ENCODE measurements around the gene CDC42BPG.

Gene CDC42BPG

GRCh38 chr11:64874308-64875240, 30.1 kb upstream of the CDC42BPG start:
- TF ChIP-seq Cebpa-rat (IDR thresholded peaks at IDR 0.05) = no peak
- H3K4me1 ChIP-seq = peaks cover 82% of the 10 kb centered on the region
- H3K4me3 ChIP-seq = peak overlapping the region; percentile 95
- peaks cover 45% of the 10 kb centered on the region for H3K36me3 ChIP-seq
- no peaks in the 10 kb centered on the region for H3K27me3 ChIP-seq
- peak overlapping the region; percentile 99 for H3K4me2 ChIP-seq
- peak overlapping the region; percentile 90 for H3K9ac ChIP-seq
- H3K9me3 ChIP-seq = no peaks in the 10 kb centered on the region
- H4K20me1 ChIP-seq = peaks cover 85% of the 10 kb centered on the region
- peak overlapping the region; percentile 62 for H3K27ac ChIP-seq

- H4K20me1 ChIP-seq = peaks cover 98% of the 10 kb centered on the region
- TF ChIP-seq Cebpa-rat (IDR thresholded peaks at IDR 0.05) = no peak
- 0 out of 2 replicates have a peak overlapping the region, but pooled peaks have one; percentile 21 for H3K9ac ChIP-seq
- H3K27ac ChIP-seq = peak overlapping the region; percentile 92
- no peaks in the 10 kb centered on the region for H3K9me3 ChIP-seq
- peaks cover 93% of the 10 kb centered on the region for H3K4me1 ChIP-seq
- H3K36me3 ChIP-seq = peaks cover 61% of the 10 kb centered on the region
- no peak overlapping the region for H3K4me3 ChIP-seq
- H3K27me3 ChIP-seq = no peaks in the 10 kb centered on the region
- peak overlapping the region; percentile 97 for H3K4me2 ChIP-seq
These were observed 28.5 kb upstream of the CDC42BPG start for GRCh38 chr11:64872790-64873488.

GRCh38 chr11:64871492-64871891, 27.0 kb upstream of the CDC42BPG start:
- peaks cover 100% of the 10 kb centered on the region for H3K4me1 ChIP-seq
- H4K20me1 ChIP-seq = peaks cover 88% of the 10 kb centered on the region
- H3K4me3 ChIP-seq = peak overlapping the region; percentile 59
- peak overlapping the region; percentile 81 for H3K9ac ChIP-seq
- H3K9me3 ChIP-seq = no peaks in the 10 kb centered on the region
- H3K4me2 ChIP-seq = peak overlapping the region; percentile 97
- H3K27me3 ChIP-seq = no peaks in the 10 kb centered on the region
- peaks cover 69% of the 10 kb centered on the region for H3K36me3 ChIP-seq
- peak overlapping the region; percentile 92 for H3K27ac ChIP-seq
- TF ChIP-seq Cebpa-rat (IDR thresholded peaks at IDR 0.05) = no peak

- H3K36me3 ChIP-seq = peaks cover 70% of the 10 kb centered on the region
- TF ChIP-seq Cebpa-rat (IDR thresholded peaks at IDR 0.05) = no peak
- peak overlapping the region; percentile 59 for H3K4me3 ChIP-seq
- no peaks in the 10 kb centered on the region for H3K9me3 ChIP-seq
- H3K4me2 ChIP-seq = peak overlapping the region; percentile 97
- H3K27me3 ChIP-seq = no peaks in the 10 kb centered on the region
- peaks cover 83% of the 10 kb centered on the region for H4K20me1 ChIP-seq
- peaks cover 100% of the 10 kb centered on the region for H3K4me1 ChIP-seq
- peak overlapping the region; percentile 81 for H3K9ac ChIP-seq
- H3K27ac ChIP-seq = peak overlapping the region; percentile 92
These were observed 26.5 kb upstream of the CDC42BPG start for GRCh38 chr11:64870893-64871466.

GRCh38 chr11:64870176-64870892, 25.9 kb upstream of the CDC42BPG start:
- H3K9ac ChIP-seq = peak overlapping the region; percentile 81
- H4K20me1 ChIP-seq = peaks cover 76% of the 10 kb centered on the region
- H3K36me3 ChIP-seq = peaks cover 67% of the 10 kb centered on the region
- H3K9me3 ChIP-seq = no peaks in the 10 kb centered on the region
- peaks cover 100% of the 10 kb centered on the region for H3K4me1 ChIP-seq
- peak overlapping the region; percentile 97 for H3K4me2 ChIP-seq
- H3K27ac ChIP-seq = peak overlapping the region; percentile 92
- H3K27me3 ChIP-seq = no peaks in the 10 kb centered on the region
- no peak for TF ChIP-seq Cebpa-rat (IDR thresholded peaks at IDR 0.05)
- peak overlapping the region; percentile 59 for H3K4me3 ChIP-seq

- Histone ChIP-seq H3K27ac (peak overlapping the region; percentile 92), H3K9me3 (no peaks in the 10 kb centered on the region), H3K36me3 (peaks cover 60% of the 10 kb centered on the region), H3K4me1 (peaks cover 100% of the 10 kb centered on the region), H4K20me1 (peaks cover 70% of the 10 kb centered on the region), H3K9ac (peak overlapping the region; percentile 81), H3K4me2 (peak overlapping the region; percentile 97), H3K27me3 (no peaks in the 10 kb centered on the region), H3K4me3 (peak overlapping the region; percentile 59)
- TF ChIP-seq Cebpa-rat (IDR thresholded peaks at IDR 0.05) = no peak
These were observed 25.2 kb upstream of the CDC42BPG start for GRCh38 chr11:64869571-64870175.

GRCh38 chr11:64868904-64869570, 24.6 kb upstream of the CDC42BPG start:
- Histone ChIP-seq H3K9me3 (no peaks in the 10 kb centered on the region), H3K4me1 (peaks cover 100% of the 10 kb centered on the region), H3K27ac (peak overlapping the region; percentile 92), H3K4me2 (peak overlapping the region; percentile 97), H3K9ac (peak overlapping the region; percentile 81), H4K20me1 (peaks cover 63% of the 10 kb centered on the region), H3K4me3 (peak overlapping the region; percentile 31; the same call in 1 of the 2 replicates), H3K27me3 (no peaks in the 10 kb centered on the region), H3K36me3 (peaks cover 59% of the 10 kb centered on the region)
- no peak for TF ChIP-seq Cebpa-rat (IDR thresholded peaks at IDR 0.05)

GRCh38 chr11:64867748-64868462, 23.5 kb upstream of the CDC42BPG start:
- H3K36me3 ChIP-seq = peaks cover 52% of the 10 kb centered on the region
- H3K9me3 ChIP-seq = no peaks in the 10 kb centered on the region
- peak overlapping the region; percentile 92 for H3K27ac ChIP-seq
- peaks cover 100% of the 10 kb centered on the region for H3K4me1 ChIP-seq
- no peak for TF ChIP-seq Cebpa-rat (IDR thresholded peaks at IDR 0.05)
- H3K9ac ChIP-seq = peak overlapping the region; percentile 81
- H3K27me3 ChIP-seq = no peaks in the 10 kb centered on the region
- peak overlapping the region; percentile 97 for H3K4me2 ChIP-seq
- no peak overlapping the region for H3K4me3 ChIP-seq
- H4K20me1 ChIP-seq = peaks cover 54% of the 10 kb centered on the region
